Right ventricle myocardium inferior (tissue), 1 donor: ENCODE results near the gene IGF1R. TPM values are rescaled to one million over a fixed set of nuclear protein-coding genes. Genes with fewer than 3 reads are reported as not detected.

Experiments used
- ATAC-seq: fragments of 200-7000 bp; cut with Tn5 transposase; one replicate; pipeline ENCODE4 v1.9.1; 2020; ENCODE audit warnings: mild to moderate bottlenecking, moderate library complexity
- DNase-seq: peaks from one replicate; pipeline ENCODE4 v3.0.0; 2021; ENCODE audit errors: missing footprints
- intact Hi-C: fragments of 100-400 bp; cut with DNase I; formaldehyde crosslinking; loops from one replicate; pipeline ENCODE4 v1.11.0; 2022
- total RNA-seq: library from RNA; stranded (reverse); fragmentation: NEBNext Ultra II Directional; extraction: Animal tissue kit (Norgen Biotek cat#: 25700); gene quantifications from one replicate; pipeline ENCODE4 v1.2.1, GENCODE V29; 2021
- donor health status: DM: no; HTN: yes; CAD: no; lungs with severe emphysema.

Gene IGF1R
- total RNA-seq, 1 donor from 2014 or later: 26.3 TPM

- ATAC-seq (no peak), DNase-seq (no peak)
- intact Hi-C loops: no loop called here
These were observed 145.9 kb downstream of the IGF1R start for GRCh38 chr15:98794211-98794610.

DNA sequence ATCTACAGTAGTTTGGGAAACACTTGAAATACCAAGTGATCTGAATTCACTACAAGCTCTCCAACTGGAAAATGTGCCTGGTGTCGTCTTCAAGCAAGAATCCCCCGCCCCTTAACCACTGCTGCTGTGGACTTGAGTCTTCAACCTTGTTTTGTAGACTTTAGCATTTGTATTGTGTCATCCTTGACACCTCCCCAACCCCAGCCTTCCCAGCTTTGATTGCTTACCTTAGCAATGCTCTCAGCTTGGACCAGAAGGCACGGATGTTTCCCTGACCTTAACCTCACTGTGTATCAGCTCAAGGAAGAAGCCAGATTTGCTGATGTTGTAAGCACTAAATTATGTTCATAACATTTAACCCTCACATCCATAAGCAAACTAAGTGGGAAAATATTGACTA lies 146.4 kb downstream of the IGF1R start:
- no peak for DNase-seq
- intact Hi-C loops: no loop called here
- ATAC-seq: no peak

DNA sequence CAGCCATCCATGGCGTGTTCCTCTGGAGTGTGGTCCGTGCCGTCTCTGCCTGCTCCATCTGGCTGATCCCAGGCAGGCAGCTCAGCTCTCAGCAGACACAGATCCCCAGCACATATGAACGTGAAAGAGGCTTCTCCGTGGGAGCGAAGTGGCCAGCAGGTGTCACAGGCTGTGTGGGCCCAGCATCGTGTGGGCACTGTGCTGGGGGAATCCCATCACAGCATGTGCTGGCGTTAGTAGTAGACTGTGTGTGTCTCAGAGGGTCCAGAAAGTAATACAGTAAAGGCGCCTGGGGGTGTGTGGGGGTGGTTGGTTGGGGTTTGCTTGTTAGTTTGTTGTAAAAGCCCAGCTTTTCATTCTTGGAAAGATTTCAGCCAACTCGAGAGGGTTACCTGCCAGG lies 147.6 kb downstream of the IGF1R start:
- intact Hi-C loops: no loop called here
- ATAC-seq: no peak

GRCh38 chr15:98796685-98797357 lies 148.5 kb downstream of the IGF1R start:
- intact Hi-C loops: no loop called here
- no peak for ATAC-seq

More for the DNA sequence above, 147.6 kb downstream of the IGF1R start:
- DNase-seq: no peak

GRCh38 chr15:98798375-98798893 lies 150.1 kb downstream of the IGF1R start:
- intact Hi-C loops: no loop called here
- no peak for DNase-seq
- ATAC-seq: no peak

More at GRCh38 chr15:98796685-98797357, 148.5 kb downstream of the IGF1R start:
- DNase-seq: no peak

GRCh38 chr15:98799461-98800390 lies 151.4 kb downstream of the IGF1R start:
- intact Hi-C loops: loop anchor here (5.0 kb wide), 1 partner anchor 43 kb away; no protein-coding TSS in a partner anchor
- ATAC-seq (no peak), DNase-seq (no peak)

DNA sequence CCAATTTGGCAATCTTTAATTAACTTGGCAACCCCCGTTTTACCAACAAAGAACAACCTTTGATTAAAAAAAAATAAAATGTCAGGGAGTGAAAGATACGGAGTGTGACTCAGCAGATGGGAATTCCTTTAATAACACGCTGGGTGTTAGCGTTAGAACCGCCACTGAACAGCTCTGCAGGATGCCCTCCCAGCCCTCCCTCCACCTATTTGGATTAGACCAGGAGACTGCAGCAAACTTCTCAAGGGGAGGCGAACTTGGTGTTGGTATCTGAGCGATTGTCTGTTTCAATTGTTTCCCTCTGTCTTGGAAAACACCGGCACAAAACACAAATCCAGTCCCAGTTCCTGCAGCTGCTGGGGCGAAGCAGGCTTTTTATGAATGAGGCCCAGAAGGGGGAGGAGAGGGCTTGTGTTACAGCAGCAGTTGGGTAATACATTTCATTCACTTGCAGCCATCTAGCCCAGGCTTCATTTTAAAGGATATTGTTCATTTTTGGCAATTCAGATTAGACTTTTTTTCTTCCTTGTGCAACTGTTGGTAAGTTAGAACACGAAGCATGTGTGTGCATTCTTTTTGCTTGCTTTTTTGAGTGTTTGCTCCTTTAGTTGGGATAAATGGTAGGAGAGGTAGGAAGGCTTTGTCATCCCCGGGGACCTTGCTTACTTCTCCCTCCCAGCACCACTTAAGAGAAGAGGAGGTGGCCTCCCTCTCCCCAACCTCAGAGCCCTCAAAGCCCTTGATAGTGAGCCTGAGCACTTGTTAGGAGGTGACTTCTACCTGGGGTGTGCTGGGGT lies 152.3 kb downstream of the IGF1R start:
- intact Hi-C loops: loop anchor here (5.0 kb wide), 1 partner anchor 42 kb away; no protein-coding TSS in a partner anchor
- DNase-seq: no peak
- peak; percentile 79 for ATAC-seq

GRCh38 chr15:98801234-98801561 lies 152.9 kb downstream of the IGF1R start:
- no peak for ATAC-seq
- intact Hi-C loops: loop anchor here (5.0 kb wide), 1 partner anchor 41 kb away; no protein-coding TSS in a partner anchor
- DNase-seq: no peak

GRCh38 chr15:98802187-98802586 lies 153.8 kb downstream of the IGF1R start:
- ATAC-seq (no peak), DNase-seq (no peak)
- intact Hi-C loops: loop anchor here (5.0 kb wide), 1 partner anchor 40 kb away; no protein-coding TSS in a partner anchor

DNA sequence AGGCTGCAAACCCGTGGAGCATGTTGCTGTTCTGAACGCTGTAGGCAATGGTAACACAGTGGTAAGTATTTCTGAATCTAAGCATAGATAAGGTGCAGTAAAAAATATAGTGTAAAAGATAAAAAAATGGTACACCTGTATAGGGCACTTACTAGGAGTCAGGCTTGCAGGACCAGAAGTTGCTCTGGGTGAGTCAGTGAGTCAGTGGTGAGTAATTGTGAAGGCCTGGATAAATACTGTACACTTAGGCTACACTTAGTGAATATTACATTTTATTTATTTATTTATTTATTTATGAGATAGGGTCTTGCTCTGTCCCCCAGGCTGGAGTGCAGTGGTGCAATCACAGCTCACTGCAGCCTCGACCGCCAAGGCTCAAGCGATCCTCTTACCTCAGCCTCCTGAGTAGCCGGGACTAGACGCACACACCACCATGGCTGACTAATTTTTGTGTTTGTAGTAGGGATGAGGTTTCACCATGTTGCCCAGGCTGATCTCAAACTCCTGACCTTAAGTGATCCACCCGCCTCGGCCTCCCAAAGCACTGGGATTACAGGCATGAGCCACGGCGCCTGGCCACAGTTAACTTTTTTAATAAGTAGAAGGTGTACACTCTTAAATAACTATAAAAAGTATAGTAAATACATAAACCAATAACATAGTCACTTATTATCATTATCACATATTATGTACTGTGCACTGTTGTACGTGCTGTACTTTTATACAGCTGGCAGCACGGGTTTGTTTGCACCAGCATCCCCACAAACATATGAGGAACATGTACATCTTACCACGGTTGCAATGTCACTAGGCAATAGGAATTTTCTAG lies 155.1 kb downstream of the IGF1R start:
- ATAC-seq: no peak
- intact Hi-C loops: loop anchor here (5.0 kb wide), 1 partner anchor 39 kb away; no protein-coding TSS in a partner anchor
- no peak for DNase-seq

- intact Hi-C loops: loop anchor here (5.0 kb wide), 1 partner anchor 38 kb away; no protein-coding TSS in a partner anchor
- no peak for ATAC-seq
These were observed 155.7 kb downstream of the IGF1R start for GRCh38 chr15:98804057-98804380.

DNA sequence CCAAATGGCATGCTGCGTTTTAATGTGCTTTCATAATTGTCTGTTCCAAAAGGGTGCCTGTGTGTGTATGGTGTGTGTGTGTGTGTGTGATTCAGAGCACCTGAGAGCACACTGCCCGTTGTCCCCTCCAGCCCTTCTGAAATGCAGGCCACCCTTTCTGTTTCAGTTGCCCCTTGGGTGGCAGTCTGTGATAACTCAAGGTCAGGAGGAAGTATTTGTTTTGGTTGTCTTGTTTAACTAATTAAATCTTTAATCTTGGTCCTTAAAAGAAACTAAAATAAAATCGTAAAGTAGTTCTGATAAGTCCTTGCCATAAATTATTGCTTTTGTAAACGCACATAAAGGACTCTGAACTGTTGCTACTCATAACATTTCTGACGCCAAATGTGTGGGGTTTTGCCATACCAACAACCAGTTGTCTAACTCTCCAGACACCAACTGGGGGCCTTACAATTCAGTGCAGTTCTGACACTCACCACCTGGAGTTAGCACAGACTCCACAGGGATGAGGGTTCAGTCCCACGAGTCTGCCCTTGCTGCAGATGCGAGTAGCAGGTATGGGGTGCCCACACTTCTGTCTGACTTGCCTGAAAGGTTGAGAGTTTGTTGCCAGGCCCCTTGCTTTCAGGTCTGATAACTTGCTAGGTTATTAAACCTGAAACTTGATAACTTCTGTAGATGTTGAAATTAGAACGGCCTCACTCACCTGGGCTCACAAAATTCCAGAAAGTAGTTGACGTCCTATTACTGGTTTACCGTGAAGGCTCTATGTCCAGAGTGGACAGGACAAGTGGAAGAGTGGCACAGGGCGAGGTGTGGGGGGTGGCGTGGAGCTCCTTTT lies 157.3 kb downstream of the IGF1R start:
- no peak for DNase-seq
- intact Hi-C loops: no loop called here
- ATAC-seq: no peak

More at GRCh38 chr15:98804057-98804380, 155.7 kb downstream of the IGF1R start:
- no peak for DNase-seq

GRCh38 chr15:98806275-98806895 lies 158.0 kb downstream of the IGF1R start:
- ATAC-seq (peak; percentile 29), DNase-seq (no peak)
- intact Hi-C loops: no loop called here

DNA sequence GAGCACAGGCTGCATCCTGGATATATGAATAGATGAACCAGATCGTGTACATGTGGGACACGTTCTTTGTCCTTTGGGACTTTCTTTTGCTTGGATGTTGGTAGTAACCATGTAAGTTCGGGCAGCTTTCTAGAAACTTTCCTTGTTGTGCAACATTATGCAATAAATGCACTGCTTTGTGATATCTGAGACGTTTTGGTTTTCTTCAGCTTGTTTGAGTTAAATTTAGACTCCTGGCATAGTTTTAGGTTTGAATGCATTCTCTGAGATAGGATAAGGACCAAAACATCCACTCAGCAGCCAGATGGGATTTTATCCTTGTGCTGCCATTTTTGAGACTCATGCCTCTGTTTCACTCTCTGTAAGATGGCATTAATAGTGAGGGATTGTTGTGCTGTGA lies 158.9 kb downstream of the IGF1R start:
- no peak for DNase-seq
- peak; percentile 18 for ATAC-seq
- intact Hi-C loops: no loop called here

GRCh38 chr15:98809273-98809672 lies 160.9 kb downstream of the IGF1R start:
- intact Hi-C loops: no loop called here
- ATAC-seq: peak; percentile 73
- no peak for DNase-seq

DNA sequence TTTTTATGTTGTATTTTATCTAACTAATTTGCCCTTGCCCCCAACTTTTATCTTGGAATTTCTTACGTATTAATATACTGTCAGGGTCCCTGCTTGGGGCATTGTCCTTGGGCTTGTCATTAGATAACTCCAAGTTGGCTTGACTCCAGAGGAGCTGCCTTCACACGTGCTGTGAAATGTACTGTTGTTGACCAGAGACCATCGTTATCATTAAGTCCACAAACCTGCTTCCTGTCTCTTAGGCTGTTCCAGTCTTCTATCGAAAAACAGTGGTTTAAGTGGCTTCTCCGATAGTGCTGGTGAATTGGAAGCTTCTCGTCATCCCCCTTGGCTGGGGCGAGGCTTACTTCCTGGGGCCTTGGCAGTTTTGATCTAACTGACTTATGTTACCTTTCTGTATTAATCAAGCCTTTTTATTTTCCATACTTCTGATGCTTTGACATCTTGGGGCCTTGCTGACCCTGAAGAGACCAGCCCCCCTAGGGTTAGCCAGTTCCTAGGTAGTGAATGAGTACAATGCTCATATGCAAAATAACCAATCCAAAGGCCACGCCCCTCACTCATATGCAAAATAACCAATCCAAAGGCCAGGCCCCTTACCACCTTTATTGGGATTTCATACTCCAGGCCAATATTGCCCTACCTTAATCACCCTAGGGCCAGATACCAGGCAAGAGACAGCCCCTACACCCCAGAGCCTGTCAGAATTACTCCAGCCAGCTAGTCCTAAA lies 164.5 kb downstream of the IGF1R start:
- DNase-seq (no peak), ATAC-seq (no peak)
- intact Hi-C loops: no loop called here
